GM18502 (cell line): ENCODE data around the gene OR5AN1.
"Not testable (repeated sequence)": the region's sequence is repeated elsewhere in the genome, so short reads cannot be mapped to it uniquely, and the experiment has no call there.

Experiments
- ATAC-seq: cut with Tn5 transposase; IDR thresholded peaks from one replicate; pipeline ENCODE4 v1.9.1; 2021; ENCODE audit warnings: mild to moderate bottlenecking; ENCODE audit not compliant: unreplicated experiment, poor library complexity

Gene OR5AN1, protein sequence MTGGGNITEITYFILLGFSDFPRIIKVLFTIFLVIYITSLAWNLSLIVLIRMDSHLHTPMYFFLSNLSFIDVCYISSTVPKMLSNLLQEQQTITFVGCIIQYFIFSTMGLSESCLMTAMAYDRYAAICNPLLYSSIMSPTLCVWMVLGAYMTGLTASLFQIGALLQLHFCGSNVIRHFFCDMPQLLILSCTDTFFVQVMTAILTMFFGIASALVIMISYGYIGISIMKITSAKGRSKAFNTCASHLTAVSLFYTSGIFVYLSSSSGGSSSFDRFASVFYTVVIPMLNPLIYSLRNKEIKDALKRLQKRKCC

DNA sequence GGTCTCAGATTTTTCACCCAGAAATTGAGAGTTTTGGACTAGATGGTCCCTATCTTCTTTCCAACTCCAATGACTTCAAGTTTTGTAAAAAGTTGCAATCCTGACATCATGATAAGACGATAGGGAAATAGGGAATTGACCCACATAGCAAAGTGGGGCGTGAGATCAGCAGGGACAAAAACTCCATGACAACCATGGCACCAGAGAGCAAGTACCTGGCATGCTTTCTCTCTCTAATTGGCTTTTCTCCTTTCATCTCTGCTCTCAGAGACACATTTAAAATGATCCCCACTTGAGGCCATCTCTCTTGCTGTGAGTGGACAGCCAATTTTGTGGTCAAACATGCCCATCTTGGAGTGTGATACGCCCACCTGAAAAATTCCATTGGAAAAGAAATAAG is at the start of gene OR5AN1:
Gene OR5AN1 (plus strand): TSS at position 301 of the 400 bp plus-strand sequence. CDS start 5,564 bp downstream, outside the sequence.
- ATAC-seq = no peak

DNA sequence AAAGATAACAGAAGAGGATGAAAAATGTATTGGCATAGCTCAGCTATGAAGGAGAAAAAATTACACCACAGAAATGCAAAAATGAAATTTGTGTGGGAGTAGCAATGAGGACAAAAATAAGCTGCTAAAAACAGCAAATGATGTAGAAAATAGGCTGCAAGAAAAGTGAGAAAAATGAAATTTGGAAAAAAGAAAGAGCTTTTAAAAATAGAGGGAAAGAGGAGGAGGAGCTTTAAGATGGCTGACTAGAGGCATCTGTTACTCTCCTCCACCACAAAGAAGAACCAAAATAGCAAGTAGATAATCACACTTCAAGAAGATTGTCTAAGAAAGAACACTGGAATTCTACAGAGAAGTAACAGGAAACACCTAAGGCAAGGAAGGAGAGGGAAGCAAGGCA is 23.7 kb upstream of the OR5AN1 start:
- no peak for ATAC-seq

DNA sequence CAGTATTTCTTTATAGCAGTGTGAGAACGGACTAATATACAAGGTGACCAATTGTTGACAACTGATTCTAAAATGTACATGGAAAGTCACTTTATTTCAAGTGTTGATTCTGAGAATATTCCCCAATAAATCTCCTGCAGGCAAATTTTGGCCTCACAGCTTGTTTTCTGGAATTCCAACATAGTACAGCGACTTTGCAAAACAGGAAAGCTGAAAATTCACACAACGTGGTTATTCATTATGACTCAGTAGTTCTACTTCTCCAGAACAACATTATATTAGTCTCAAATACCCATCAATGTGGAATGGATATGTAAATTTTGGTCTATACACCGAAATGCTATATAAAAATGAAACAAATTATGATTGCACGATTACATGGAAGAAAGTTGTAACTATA is 22.5 kb upstream of the OR5AN1 start:
- no peak for ATAC-seq

DNA sequence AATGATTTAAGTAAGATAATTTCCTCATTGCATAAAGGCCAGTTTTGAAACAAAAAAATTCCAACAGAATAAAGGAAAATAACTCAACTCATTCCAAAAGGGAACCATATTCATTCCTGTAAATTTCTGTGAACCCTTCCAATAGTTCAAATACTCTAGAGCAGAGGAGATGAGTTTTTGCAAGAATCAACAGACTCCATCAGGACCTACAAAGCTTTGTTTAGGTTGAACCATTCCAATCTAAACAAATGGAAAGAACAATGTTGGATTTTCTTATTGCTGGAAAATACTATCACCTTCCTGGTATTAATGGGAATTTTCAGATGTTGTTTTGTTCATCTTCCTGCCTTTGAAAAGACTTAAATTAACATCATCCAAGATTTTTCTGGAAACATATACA is 21.8 kb upstream of the OR5AN1 start:
- no peak for ATAC-seq

DNA sequence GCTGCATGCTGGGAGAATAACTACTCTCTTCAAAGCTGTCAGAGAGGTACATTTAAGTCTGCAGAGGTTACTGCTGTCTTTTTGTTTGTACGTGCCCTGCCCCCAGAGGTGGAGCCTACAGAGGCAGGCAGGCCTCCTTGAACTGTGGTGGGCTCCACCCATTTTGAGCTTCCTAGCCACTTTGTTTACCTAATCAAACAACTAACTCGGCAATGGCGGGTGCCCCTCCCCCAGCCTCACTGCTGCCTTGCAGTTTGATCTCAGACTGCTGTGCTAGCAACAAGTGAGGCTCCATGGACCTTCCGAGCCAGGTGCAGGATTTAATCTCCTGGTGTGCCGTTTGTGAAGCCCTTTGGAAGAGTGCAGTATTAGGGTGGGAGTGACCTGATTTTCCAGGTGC is 9.0 kb upstream of the OR5AN1 start:
- ATAC-seq = not testable (repeated sequence)

DNA sequence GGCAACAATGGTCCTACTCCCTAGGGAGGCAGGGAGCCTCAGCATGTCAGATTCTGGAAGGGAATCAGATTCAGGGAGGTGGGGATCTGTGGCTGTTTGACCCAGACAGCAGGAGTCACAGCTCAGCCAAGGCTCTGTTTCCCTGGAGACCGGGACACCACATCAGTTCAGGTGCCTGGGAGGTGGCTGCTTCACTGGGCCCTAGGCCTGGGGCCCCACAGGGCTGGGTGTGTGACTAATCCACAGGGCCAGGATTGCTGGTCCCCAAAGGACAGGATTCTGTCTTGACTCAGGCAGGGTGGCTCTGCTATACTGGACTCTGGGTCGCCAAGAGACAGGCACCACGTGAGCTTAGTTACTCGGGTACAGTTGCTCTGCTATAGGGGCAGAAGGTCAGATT is 3.5 kb upstream of the OR5AN1 start:
- ATAC-seq = no peak

DNA sequence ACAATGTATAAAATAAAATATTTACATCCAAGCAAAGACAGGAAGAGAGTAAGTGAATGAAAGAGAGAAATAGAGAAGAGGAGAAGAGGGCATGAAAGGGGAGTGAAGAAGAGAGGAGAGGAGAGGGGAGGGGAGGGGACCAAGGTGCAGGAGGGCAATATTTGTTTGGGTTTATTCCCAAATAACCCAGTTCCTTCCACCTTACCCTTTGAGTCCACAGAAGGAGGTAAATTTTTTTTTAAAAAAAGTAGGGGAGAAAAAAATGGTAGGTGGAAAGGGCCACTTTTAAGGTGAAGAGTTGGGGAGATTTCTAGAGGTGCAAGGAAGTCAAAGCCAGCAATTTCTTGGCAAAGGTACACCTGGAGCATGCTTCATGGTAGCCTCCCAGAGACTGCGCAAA is 2.1 kb upstream of the OR5AN1 start:
- no peak for ATAC-seq

DNA sequence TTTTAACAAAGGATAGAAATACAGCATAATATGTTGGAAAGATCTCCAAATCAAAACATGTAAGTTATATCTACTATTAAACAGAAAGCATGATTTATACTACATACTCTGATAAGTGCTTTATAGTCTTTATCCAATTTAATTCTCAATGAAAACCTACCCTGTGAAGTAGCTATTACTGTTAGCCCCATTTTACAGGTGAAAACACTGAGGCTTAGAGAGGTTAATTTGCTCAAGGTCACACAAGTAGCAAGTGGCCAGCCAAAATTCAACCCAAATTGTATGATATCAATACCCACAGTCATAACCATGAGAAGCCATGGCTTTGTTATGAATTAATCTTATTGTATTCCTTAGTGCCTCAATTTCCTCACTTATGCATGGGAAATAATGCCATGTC is 675 bp upstream of the OR5AN1 start:
- no peak for ATAC-seq

DNA sequence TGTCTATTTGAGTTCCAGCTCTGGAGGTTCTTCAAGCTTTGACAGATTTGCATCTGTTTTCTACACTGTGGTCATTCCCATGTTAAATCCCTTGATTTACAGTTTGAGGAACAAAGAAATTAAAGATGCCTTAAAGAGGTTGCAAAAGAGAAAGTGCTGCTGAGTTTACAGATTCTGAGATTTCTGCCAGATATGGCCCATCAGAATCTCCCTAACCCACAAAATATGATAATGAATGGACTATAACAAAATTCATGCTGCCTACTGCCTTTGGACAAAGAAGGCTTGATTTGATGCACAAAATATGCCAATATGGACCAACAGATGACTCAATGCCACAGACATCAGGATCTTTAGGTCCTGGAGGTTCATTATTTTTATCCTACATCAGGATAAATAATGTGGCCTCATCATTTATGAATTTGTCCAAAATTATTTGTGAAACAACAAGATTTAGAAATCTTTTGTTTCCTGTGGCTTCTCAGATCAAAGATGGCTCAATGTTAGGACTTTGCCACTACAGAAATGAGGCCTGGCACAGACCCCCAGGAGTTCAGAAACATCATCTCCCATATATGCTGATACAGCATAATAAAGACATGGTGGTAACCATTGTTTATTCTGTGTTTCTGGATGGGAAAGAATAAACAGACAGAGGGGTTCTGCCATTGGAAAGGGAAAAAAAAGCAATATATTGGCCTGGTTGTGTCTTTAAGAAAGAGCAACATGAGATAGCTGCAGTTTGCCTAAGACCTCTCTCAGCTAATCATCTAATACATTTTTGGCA is 6.7 kb downstream of the OR5AN1 start:
- ATAC-seq = no peak

DNA sequence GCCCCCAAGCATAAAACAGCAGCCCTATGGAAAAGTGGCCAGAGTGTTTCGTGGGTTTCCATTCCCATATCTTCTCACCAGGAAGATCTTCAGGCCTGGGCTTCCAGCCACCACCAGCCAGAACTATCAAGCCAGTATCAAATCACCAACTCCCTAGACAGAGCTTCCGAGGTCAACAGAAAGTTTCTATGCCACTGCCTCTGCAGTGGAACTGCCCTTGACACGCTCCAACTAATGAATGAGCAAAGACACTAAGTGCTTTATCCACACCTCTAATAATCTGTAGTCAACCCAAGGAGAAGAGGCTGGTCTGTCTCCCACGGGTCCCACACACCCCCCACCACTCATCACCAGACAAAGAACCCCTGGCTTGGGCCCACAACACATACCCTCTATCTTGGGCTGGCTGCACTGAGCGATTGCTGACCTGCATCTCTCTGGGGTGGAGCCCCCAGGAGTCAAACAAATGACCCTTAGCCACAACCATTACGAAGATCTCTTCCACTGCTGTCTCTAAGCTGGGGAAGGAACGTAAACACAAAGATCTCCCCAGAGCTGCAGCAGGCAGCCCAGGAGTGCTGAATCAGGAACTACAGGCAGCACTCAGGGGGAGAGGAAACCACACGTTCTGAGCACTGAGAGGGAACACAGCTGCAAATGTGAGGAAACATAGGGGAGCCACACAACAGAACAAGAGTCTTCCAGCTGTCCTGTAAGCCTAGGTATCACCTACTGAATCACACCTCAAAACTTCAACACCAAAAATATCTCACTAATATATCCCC is 9.7 kb downstream of the OR5AN1 start:
- no peak for ATAC-seq

DNA sequence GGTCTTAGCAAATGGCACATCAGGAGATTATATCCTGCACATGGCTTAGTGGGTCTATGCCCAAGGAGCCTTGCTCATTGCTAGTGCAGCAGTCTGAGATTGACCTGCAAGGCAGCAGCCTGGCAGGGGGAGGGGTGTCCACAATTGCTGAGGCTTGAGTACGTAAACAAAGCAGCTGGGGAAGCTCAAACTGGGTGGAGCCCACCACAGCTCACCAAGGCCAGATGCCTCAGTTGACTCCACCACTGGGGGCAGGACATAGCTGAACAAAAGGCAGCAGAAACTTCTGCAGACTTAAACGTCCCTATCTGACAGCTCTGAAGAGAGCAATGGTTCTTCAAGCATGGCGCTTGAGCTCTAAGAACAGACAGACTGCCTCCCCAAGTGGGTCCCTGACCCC is 13.6 kb downstream of the OR5AN1 start:
- not testable (repeated sequence) for ATAC-seq

DNA sequence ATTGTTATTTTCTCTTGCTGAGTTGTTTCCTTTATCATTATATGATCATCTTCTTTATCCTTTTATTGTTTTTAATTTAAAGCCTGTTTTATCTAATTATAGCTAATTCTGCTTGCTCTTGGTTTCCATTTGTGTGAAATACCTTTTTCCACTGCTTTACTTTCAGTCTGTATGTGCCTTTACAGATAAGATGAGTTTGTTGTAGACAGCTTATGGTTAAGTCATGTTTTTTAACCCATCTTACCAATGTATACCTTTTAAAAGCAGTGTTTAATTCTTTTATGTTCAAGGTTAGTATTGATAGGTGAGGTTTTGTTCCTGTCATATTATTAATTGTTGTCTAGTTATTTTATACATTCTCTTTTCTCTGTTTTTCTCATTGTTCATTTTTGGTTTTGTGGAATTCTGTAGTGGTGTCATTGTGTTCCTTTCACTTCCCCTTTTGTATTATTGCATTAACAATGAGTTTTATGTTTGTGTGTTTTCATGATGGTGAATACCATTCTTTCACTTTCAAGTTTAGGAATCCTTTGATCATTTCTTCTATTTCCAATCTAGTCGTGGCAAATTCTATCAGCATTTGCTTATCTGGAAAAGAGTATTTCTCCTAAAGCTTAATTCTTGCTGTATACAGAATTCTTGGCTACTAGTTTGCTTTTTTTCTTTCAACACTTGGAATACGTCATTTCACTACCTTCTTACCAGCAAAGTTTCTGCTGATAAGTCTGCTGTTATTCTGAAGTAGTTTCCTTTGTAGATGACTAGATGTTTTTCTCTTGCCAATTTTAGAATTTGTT is 21.8 kb downstream of the OR5AN1 start:
- peak; percentile 98 for ATAC-seq

DNA sequence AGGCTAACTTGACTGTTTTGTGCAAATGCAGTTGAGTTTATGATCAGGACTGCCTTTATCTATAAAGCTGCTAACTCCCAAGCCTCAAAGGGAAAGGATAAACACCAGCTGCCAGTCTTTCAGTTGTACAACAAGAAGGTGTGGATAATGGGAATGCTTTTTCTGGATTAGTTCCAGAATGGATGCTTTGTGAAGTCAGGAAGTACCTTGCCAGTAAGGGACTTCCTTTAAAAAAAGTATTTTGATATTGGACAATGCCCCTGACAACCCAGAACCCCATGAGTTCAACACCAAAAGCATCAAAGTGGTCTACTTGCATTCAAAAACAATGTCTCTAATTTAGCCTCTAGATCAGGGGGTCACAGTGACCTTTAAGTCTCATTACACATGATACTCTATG is 35.5 kb downstream of the OR5AN1 start:
- no peak for ATAC-seq

DNA sequence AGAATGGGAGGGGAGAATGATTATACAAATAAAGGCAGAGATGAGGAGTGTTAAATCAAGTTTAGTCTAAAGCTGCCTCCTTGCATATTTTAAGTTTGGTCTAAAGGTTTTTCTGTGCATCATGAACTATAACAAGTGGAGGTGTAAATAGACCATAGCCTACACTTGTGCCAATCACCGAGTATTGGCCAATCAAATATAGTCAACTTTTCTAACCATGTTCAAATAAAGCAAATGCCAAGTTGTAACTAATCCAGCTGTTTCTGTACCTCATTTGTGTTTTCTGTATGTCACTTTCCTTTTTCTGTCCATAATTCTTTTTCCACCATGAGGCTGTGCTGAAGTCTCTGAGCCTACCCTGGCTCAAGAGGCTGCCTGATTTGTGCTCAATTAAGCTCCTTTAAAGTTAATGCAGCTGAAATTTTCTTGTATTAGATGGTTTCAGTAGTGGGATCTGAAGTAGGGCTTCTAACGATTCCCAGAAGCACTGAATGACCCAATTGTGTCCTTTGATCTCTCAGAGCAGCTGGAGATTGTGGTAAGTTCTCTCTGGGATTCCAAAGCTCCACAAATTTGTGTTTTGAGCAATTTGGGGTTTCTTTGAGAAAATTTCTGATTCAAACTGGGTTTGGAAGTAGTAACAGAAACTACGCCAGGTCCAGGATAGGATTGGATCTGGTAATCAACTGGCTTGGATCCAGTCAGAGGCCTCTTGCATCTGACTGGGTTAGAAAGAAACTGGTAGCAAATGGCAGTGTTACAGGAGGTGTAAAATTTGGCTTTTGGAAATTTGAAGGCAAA is 42.0 kb downstream of the OR5AN1 start:
- no peak for ATAC-seq

DNA sequence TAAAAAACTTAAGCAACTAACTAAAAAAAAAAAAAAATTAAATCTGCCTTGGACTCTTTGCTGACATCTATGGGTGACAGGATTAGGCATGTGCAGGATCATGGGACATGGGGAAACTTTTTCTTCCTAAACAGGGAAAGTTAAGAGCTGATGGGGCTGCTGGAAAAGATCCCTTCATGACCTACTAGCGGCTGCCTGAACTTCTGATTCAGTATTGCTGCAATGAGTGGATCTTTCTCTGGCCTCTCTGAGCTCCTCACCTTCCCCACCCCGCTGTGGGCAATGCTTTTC is 42.5 kb downstream of the OR5AN1 start:
- ATAC-seq = no peak

DNA sequence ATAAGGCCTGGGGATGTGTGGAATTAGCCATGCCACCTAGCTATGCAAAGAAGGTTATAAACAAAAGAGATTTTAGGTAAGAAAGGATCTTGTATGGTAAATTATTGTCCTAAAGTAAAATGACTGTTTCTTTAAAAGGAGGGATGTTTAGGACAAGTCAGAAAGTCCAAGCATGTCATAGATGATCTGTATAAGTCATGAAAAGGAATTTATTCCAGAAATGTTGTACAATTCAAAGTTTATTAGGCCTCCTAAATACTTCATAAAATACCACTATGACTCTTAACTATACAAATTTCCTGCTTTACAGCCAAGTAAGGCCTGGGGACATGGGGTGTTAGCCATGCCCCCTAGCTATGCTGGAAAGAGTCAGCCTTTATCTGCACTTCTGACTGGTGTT is 44.9 kb downstream of the OR5AN1 start:
- no peak for ATAC-seq

DNA sequence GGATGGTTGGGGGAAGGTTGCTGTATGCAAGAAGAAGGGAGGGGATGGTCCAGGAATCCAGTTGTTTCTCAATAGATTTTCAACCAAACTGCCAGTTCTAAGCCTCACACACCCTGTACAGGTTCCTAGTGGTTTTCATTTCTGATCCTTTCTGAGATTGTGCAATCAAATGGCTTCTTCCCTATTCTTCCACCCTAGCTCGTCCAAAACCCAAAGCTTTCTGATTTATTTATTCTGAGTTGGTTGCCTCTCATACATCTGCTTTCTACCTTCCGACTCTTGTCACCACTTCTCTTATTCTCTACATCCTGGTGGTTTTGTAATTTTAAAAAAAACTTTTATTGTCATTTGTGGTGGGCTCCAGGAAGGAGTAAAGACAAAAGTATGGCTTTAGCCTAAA is 55.0 kb downstream of the OR5AN1 start:
- ATAC-seq = no peak

DNA sequence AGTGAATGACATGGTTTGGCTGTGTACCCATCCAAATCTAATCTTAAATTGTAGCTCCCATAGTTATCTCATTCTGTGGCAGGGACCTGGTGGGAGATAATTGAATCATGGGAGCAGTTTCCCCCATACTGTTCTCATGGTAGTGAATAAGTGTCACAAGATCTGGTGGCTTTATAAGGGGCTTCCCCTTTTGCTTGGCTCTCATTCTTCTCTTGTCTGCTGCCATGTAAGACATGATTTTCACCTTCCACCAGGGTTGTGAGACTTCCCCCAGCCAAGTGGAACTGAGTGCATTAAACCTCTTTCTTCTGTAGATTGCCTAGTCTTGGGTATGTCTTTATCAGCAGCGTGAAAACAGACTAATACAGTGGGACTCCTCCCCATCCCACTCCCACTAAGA is 56.4 kb downstream of the OR5AN1 start:
- no peak for ATAC-seq

DNA sequence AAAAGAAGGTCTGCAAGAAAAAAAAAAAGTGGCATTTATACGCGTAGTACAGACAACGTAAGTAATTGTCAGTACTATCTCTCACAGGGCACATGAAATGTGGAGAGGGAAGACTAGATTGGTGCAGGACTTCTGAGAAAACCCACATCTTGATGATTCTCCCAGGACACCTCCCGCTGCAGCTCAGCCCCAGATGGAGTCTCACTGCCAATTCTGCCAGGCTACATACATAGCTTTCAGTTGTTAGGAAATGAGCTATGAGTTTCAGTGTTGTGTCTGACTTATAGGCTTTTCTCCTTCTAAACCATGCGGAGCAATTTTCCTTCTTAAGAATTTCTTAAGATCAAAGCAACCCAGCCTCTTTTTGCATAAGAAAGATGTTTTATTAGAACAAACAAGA is 57.9 kb downstream of the OR5AN1 start:
- ATAC-seq = no peak

DNA sequence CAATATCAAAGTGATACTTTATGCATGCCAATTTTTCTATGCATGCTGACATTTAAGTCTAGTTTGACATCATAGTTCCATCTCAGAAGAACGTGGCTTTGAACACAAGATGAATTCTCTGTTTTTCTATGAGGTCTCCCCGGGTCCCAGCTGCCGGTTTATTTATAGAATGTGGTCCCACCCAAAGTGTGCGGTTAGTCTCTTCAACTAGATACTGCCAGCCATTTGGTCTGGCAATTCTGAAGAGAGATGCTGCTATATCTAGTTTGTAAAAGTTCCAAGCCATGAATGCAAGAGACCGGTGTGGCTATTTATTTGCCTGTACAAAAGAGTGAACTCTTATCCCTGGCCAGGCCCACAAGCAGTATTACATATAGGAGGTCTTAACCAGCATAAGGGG is 58.3 kb downstream of the OR5AN1 start:
- ATAC-seq = no peak
